Iris pigment epithelial cell (primary cell): ENCODE data around the gene IL2RA.
"Not testable (repeated sequence)": the region's sequence is repeated elsewhere in the genome, so short reads cannot be mapped to it uniquely, and the experiment has no call there.

Experiments
- DNase-seq: peaks from one replicate; pipeline ENCODE4 v3.0.0-alpha.2; 2011; ENCODE audit warnings: low read depth

The IL2RA gene

GRCh38 chr10:6062101-6062771 lies at the start of gene IL2RA:
TSS of gene IL2RA (minus strand) at chr10:6062367. CDS start at chr10:6062151, 216 bp downstream.
- no peak for DNase-seq

- no peak for DNase-seq
Observed at GRCh38 chr10:6110136-6110535, 48.0 kb upstream of the IL2RA start.

- no peak for DNase-seq
Observed at GRCh38 chr10:6109444-6109775, 47.2 kb upstream of the IL2RA start.

GRCh38 chr10:6108631-6109443 lies 46.7 kb upstream of the IL2RA start:
- peak; percentile 48 for DNase-seq

- no peak for DNase-seq
Observed at GRCh38 chr10:6108072-6108471, 45.9 kb upstream of the IL2RA start.

- not testable (repeated sequence) for DNase-seq
Observed at GRCh38 chr10:6107616-6108015, 45.4 kb upstream of the IL2RA start.

GRCh38 chr10:6103591-6103990 lies 41.4 kb upstream of the IL2RA start:
- DNase-seq: no peak

GRCh38 chr10:6102128-6102527 lies 40.0 kb upstream of the IL2RA start:
- DNase-seq: no peak

- no peak for DNase-seq
Observed at GRCh38 chr10:6101181-6101580, 39.0 kb upstream of the IL2RA start.

- DNase-seq: no peak
Observed at GRCh38 chr10:6100370-6100769, 38.2 kb upstream of the IL2RA start.

GRCh38 chr10:6098156-6098555 lies 36.0 kb upstream of the IL2RA start:
- no peak for DNase-seq

- DNase-seq: no peak
Observed at GRCh38 chr10:6097063-6097462, 34.9 kb upstream of the IL2RA start.

GRCh38 chr10:6095810-6096570 lies 33.8 kb upstream of the IL2RA start:
- no peak for DNase-seq

- DNase-seq: no peak
Observed at GRCh38 chr10:6092731-6093130, 30.6 kb upstream of the IL2RA start.

- peak; percentile 15 for DNase-seq
Observed at GRCh38 chr10:6091630-6092029, 29.5 kb upstream of the IL2RA start.

GRCh38 chr10:6089334-6090219 lies 27.4 kb upstream of the IL2RA start:
- DNase-seq: peak; percentile 43

GRCh38 chr10:6088721-6089333 lies 26.7 kb upstream of the IL2RA start, which contains the start of gene RBM17:
TSS of gene RBM17 (plus strand) at chr10:6089034. CDS start at chr10:6097066, 8,032 bp downstream.
- peak; percentile 97 for DNase-seq

- peak; percentile 85 for DNase-seq
Observed at GRCh38 chr10:6086375-6087233, 24.4 kb upstream of the IL2RA start.

- DNase-seq: peak; percentile 73
Observed at GRCh38 chr10:6083523-6084475, 21.6 kb upstream of the IL2RA start.
